NCI-H146 treated with DMSO at 0.1 percent for 48 hours (cell line): ENCODE measurements around the gene KIF11.

Source experiments
- DNase-seq: peaks from one replicate; lab custom pipeline; 2025; ENCODE audit not compliant: unreplicated experiment; lab: John Stamatoyannopoulos, UW

Gene KIF11

DNA sequence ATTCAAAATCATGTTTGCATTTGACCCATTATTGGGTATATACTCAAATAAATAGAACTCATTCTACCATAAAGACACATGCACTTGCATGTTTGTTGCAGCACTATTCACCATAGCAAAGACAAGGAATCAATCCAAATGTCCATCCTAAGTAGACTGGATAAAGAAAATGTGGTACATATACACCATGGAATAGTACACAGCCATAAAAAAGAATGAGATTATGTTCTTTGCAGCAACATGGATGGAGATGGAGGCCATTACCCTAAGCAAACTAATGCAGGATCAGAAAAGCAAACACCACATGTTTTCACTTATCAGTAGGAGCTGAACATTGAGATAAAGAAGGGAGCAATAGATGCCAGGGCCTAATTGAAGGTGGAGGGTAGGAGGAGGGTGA is 84.8 kb downstream of the KIF11 start:
- DNase-seq, result no peak

GRCh38 chr10:92678206-92678605 is 85.3 kb downstream of the KIF11 start:
- DNase-seq, result no peak

DNA sequence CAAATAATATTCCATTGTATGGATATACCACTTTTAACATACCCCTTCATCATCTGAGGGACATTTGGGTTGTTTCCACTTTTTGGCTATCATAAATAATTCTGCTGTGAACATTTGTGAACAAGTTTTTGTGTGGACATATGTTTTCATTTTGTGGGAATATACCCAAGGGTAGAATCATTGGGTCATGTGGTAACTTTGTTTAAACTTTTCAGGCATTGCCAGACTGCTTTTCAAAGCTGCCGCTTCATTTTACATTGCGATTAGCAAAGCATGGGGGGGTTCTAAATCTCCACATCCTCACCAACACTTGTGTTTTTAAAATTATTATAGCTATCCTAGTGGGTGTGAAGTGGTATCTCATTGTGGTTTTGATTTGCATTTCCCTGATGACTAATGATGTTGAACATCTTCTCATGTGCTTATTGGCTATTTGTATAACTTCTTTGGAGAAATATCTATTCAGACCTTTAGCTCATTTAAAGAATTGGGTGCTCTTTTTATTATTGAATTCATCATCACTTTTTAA is 88.4 kb downstream of the KIF11 start:
- DNase-seq, result no peak

DNA sequence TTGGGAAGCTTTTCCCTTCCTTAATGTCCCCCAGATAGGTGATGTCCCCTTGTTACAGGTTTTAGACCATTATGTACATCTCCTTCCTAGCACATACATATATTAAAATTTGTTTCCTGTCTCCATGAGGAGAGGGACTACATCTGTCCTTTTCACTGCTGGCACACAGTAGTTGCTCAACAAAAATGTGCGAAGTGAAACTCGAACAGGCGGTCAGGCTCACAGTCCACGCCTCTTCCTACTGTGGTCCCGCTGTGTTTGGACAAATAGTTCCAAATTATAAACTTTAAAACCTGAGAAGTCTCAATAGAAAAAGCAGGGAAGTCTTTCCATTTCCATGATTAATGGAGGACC is 95.6 kb downstream of the KIF11 start:
- no peak for DNase-seq

DNA sequence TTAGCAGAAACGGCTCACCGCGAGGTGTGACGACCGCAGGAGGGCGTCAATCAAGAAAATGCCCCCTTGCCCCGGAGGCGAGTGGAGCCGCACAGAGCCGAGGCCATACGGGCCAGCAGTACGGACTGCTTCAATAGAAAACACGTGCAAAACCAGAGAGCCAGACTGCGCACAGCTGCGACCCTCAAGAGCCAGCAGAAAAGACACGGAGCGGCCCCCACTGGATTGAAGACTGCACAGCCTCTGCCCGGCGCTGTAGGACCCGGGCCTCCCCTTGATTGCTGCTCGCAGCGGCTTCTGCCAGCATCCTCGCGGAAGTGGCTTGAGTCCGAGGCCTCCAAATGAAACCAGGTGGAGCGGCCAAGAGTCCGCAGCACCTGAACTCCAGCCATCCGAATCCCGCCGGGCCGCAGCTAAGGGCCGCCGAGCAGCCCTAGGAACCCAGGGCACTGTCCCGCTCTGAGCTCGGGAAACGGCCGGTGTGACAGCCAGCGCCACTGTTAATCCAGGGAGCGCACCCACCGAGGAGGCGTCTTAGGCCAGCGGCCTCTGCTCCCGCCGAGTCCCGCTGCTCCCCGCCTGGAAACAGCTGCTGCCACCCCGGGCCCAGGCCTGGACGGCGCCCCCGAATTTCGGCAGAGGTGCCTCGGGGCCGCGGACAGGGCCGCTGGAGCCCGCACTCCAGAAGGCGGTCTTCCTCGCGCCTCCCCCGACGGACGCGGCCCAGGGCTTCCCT is 96.2 kb downstream of the KIF11 start:
- no peak for DNase-seq

DNA sequence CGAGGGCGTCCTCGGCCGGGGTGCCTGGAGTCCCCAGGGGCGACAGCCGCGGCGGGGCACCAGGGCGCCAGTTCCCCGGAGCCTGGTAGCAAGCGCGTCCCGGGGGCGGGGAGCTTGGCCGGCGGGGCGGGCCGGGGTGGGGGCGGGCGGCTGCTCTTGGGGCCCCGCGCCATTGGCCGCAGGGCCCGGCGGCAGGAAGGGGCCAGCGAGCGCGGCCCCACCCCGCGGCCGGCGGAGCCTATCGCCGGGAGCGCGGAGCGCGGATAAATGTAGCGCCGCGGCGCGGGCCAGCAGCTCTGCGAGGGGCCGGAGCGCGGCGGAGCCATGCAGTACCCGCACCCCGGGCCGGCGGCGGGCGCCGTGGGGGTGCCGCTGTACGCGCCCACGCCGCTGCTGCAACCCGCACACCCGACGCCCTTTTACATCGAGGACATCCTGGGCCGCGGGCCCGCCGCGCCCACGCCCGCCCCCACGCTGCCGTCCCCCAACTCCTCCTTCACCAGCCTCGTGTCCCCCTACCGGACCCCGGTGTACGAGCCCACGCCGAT is 96.8 kb downstream of the KIF11 start, which contains the start of gene HHEX:
TSS of gene HHEX (plus strand) at position 293 of the 548 bp plus-strand sequence. CDS start at position 325, 32 bp downstream.
- DNase-seq, result no peak

DNA sequence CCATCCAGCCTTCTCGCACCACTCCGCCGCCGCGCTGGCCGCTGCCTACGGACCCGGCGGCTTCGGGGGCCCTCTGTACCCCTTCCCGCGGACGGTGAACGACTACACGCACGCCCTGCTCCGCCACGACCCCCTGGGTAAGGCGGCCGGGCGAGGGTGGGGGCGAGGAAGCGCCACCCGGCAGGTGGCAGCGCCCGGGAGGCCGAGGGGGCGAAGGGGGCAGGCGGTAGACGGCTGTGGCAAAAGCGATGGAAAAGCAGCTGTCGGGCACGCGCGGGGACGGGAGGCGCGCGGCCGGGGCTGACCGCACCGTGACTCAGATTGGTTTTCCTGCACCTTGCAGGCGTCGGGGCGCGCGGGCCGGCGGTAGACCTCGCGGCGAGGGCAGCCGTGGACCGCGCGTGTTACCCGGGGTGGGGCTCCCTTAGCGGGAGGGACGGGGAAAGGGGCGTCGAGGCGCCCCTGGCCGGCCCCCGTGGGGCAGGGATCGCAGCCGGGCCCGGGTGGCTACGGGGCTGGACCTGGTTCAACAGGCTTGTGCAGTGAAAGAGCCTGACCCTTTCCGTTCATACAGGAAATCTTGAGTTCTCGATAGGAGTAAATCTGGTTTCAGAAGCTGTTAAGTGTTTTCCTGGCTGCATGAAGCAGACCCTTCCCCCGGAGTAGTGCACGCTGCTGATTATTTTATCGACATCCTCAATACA is 97.4 kb downstream of the KIF11 start:
- DNase-seq, result peak; percentile 7

- DNase-seq, result no peak
Observed at GRCh38 chr10:92690915-92691590, 98.1 kb downstream of the KIF11 start.

- DNase-seq, result no peak
Observed at GRCh38 chr10:92691591-92692079, 98.7 kb downstream of the KIF11 start.

DNA sequence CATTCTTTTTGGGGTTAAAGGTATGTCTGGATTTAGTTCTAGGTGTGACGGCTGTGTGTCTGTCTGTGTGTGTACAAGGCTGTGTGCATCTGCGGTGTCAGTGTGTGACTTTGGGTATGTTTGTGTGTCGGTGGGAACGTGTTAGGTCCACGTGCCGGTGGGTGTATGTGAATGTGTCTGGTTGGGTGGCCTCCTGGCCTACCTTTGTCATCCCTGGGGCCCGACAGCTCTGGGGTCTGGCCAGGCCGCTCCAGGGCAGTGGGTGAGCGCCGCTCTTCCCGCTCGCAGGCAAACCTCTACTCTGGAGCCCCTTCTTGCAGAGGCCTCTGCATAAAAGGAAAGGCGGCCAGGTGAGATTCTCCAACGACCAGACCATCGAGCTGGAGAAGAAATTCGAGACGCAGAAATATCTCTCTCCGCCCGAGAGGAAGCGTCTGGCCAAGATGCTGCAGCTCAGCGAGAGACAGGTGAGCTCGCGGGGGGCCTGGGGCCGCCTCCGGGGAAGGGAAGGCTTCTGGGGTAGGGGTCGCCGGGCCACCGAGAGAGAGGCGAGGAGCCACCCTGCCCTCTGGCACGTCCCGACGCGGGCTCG is 99.2 kb downstream of the KIF11 start:
- no peak for DNase-seq

DNA sequence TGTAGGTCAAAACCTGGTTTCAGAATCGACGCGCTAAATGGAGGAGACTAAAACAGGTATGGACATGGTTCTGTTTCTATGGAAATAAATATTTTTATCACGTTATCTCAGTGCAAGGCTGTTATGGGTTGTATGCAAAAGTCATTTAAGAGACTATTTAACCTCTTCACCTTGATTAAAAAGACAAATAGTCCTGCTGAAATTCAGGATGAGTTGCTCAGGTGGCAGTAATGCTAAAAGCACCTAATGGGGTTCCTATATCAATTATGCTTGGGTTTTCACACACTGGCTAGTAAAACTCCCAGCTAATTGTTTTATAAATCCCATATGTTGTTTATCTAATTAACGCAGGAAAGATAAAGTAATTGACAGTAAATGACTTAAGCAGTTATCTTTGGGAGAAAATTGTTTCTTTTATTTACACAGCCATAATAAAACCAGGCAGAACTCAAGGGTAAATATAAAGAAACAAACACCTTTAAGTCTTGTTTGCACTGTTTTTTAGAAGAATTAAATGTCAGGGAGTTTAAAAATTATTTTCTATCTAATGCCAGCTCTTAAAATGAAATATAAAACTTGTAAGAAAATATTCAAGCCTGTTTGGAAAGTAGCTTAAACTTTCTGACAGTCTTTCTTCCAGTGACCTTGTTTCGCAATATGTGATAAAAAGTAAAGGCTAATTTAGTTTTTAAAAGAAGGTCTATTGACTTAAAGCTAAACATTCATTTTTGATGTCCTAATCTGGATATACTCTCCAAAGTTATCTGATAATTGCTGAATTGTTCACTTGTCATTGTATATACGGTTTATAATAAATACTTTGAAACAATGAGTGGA is 100.0 kb downstream of the KIF11 start:
- DNase-seq, result peak; percentile 42

DNA sequence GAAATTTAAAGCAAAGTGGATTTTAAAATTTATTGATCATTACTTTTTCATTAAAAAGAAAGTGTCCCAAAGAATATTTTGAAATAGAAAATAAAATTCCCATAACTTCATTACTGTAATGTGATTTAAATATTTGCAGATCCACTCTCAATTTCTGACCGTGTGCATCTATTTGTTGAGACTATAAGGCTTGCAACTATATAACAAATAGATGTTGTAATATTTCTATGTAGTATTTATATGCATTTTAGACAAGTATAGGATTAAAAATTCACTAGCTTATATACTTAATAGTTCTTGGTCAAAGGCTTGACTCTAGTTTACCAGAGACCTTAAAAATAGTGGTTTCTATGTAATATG is 100.6 kb downstream of the KIF11 start:
- DNase-seq, result no peak

- DNase-seq, result no peak
Observed at GRCh38 chr10:92695679-92696605, 103.0 kb downstream of the KIF11 start.

DNA sequence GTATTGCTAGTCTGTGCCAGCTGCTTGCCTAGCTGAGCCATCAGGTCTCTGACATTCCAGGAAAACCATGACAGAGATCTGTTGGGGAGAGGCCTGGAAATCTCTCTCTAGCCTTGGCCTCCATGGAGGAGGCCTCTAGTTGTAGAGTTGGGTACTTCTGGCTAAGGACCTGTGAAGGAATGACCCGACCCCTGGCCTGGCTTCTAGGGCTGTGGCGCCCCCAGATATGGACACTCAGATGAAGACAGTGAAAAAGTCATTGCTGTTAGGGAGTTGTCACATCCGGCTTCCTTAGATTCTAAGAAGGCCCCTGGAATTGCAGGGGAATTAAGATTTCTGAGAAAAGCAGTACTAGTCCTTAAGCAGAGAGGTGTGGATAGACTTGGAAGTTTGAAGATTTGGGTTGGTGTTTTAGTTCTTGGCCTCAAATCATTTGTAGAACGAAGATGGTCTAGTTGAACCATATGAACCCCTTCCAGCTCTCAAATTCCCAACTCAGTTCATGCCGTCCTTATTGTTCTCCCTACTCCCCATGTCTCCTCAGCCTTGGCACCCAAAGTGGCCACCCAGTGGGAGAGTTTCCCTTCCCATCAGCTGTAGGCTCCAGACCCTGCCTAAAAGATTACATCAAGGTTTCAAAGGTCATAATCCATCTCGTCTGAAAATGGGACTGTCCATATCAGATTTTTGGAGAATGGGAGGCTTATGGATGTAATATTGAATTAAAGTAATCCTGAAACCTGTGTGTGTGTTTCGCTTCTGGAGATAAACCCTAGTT is 103.9 kb downstream of the KIF11 start:
- DNase-seq, result no peak

DNA sequence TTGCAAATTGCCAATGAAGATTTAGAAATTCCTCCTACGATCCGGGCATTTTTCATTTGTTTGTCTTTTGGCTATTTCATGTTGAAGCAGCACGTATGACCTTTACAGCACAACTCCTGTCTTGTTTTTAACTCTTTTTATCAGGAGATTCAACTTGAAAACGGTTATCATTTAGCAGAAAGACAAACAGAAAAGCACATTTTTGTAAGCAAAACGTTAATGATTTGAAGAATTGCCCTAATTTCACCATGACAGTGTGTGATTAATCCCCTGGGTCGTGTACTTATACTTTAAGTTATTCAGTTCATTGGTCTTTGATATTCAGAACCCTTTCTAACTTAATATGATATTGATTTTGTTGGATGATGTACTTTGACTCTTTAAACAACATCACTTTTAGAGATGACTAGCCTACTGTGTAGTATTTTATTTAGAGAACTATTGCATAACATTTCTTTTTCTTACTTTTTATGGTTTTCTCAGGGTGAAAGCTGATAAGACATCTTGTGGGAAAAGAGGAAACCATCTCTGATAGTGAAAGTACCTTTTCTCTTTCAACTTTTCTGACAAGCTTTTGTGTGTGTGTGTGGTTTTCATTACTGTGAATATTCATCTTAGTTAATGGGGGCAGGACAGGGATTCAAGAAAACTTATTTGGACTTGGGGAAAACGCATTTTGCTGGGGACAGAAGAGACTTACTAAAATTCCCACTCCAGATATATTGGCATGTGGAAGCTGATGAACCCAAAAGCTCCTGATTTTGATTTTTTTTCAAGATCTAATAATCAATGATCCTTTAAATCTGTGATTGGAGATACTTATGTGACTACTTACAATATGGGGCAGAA is 105.0 kb downstream of the KIF11 start:
- no peak for DNase-seq

- no peak for DNase-seq
Observed at GRCh38 chr10:92699193-92699517, 106.2 kb downstream of the KIF11 start.

- DNase-seq, result peak; percentile 19
Observed at GRCh38 chr10:92699518-92700381, 106.8 kb downstream of the KIF11 start.
